K562 (cell line): ENCODE measurements around the gene SRCAP. TPM values are rescaled to one million over a fixed set of nuclear protein-coding genes. Genes with fewer than 3 reads are reported as not detected.
A peak's percentile ranks its signal among the peaks of the same experiment; 100 is the strongest.

Experiments used
- BRD9 ChIP-seq: fragments of 450-650 bp; IDR thresholded peaks from 2 replicates; pipeline ENCODE4 v1.6.1; 2018; ENCODE audit warnings: low read depth; ENCODE audit not compliant: partially characterized antibody
- CBX2 ChIP-seq: fragments of 200-600 bp; sonication (generic); IDR thresholded peaks from one replicate; pipeline ENCODE4 v1.6.1; 2012; ENCODE audit warnings: mild to moderate bottlenecking, low read length, inconsistent platforms; ENCODE audit not compliant: insufficient read depth, poor library complexity, severe bottlenecking
- FOXK1 ChIP-seq: sonication (generic); formaldehyde crosslinking; IDR thresholded peaks from 2 replicates; pipeline ENCODE4 v1.8.0; 2022; ENCODE audit warnings: missing genetic modification reagents, mild to moderate bottlenecking, borderline replicate concordance
- GTF2A2 ChIP-seq: IDR thresholded peaks from 2 replicates; pipeline ENCODE4 v1.6.1; 2016; ENCODE audit warnings: mild to moderate bottlenecking, missing genetic modification characterization, missing compliant biosample characterization
- HDGF ChIP-seq: fragments of 450-650 bp; IDR thresholded peaks from 2 replicates; pipeline ENCODE4 v1.6.1; 2016
- HNRNPUL1 ChIP-seq: fragments of 200-400 bp; formaldehyde crosslinking; IDR thresholded peaks from 2 replicates; pipeline ENCODE4 v1.6.1; 2017; ENCODE audit warnings: low read length
- MYNN ChIP-seq, 2 experiments: sonication (generic); formaldehyde crosslinking in 1 of 2; IDR thresholded peaks; 2 replicates each; pipeline versions ENCODE4 v1.5.0 to v1.6.1; 2016 to 2020; ENCODE audit warnings: antibody characterized with exemption in 1 of 2, missing genetic modification reagents in 1 of 2
- NBN ChIP-seq: fragments of 450-650 bp; IDR thresholded peaks from 2 replicates; pipeline ENCODE4 v1.6.1; 2016; ENCODE audit warnings: low read depth, mild to moderate bottlenecking
- NFATC3 ChIP-seq: fragments of 450-650 bp; IDR thresholded peaks from 2 replicates; pipeline ENCODE4 v1.6.1; 2017; ENCODE audit warnings: mild to moderate bottlenecking
- NFE2L1 ChIP-seq: fragments of 450-650 bp; IDR thresholded peaks from 2 replicates; pipeline ENCODE4 v1.6.1; 2016; ENCODE audit warnings: missing genetic modification characterization, low read depth, mild to moderate bottlenecking, missing compliant biosample characterization, moderate library complexity, borderline replicate concordance
- PKNOX1 ChIP-seq: fragments of 450-650 bp; IDR thresholded peaks from 2 replicates; pipeline ENCODE4 v1.6.1; 2016
- PYGO2 ChIP-seq: fragments of 450-650 bp; IDR thresholded peaks from 2 replicates; pipeline ENCODE4 v1.6.1; 2016; ENCODE audit warnings: mild to moderate bottlenecking, missing genetic modification characterization, moderate library complexity, missing compliant biosample characterization
- RUNX1 ChIP-seq: sonication (generic); IDR thresholded peaks from 2 replicates; pipeline ENCODE4 v1.6.1; 2016; ENCODE audit warnings: antibody characterized with exemption, low read depth
- SAFB ChIP-seq: fragments of 200-400 bp; formaldehyde crosslinking; IDR thresholded peaks from 2 replicates; pipeline ENCODE4 v1.6.1; 2017; ENCODE audit warnings: low read depth, low read length, borderline replicate concordance
- SMARCB1 ChIP-seq: IDR thresholded peaks from 2 replicates; pipeline ENCODE4 v1.6.1; 2011; ENCODE audit warnings: improper control_type of control experiment, low read depth; ENCODE audit not compliant: insufficient read length
- TAF1 ChIP-seq: IDR thresholded peaks from 2 replicates; pipeline ENCODE4 v1.6.1; 2011; ENCODE audit warnings: mild to moderate bottlenecking, low read length, moderate library complexity; ENCODE audit not compliant: insufficient read depth, control insufficient read depth, severe bottlenecking; ENCODE audit errors: extremely low read depth
- USF1 ChIP-seq: sonication (generic); formaldehyde crosslinking; IDR thresholded peaks from 2 replicates; pipeline ENCODE4 v1.9.0; 2022; ENCODE audit warnings: mild to moderate bottlenecking, missing genetic modification reagents
- VEZF1 ChIP-seq: fragments of 200-800 bp; sonication (Bioruptor generic); IDR thresholded peaks from 2 replicates; pipeline ENCODE4 v1.6.1; 2017; ENCODE audit warnings: missing genetic modification characterization, missing compliant biosample characterization
- ZBTB12 ChIP-seq: fragments of 250-450 bp; sonication (Bioruptor Pico); IDR thresholded peaks from 2 replicates; pipeline ENCODE4 v1.4.0; 2020
- ZBTB9 ChIP-seq: fragments of 450-650 bp; formaldehyde crosslinking; IDR thresholded peaks from 2 replicates; pipeline ENCODE4 v1.4.0; 2020; ENCODE audit warnings: mild to moderate bottlenecking, moderate library complexity
- ZNF124 ChIP-seq: sonication (generic); formaldehyde crosslinking; IDR thresholded peaks from 2 replicates; pipeline ENCODE4 v1.8.1; 2022; ENCODE audit warnings: missing genetic modification reagents
- ZNF263 ChIP-seq: sonication (generic); formaldehyde crosslinking; IDR thresholded peaks from 2 replicates; pipeline ENCODE4 v1.8.0; 2022; ENCODE audit warnings: mild to moderate bottlenecking, missing genetic modification reagents, borderline replicate concordance
- ZNF274 ChIP-seq: IDR thresholded peaks from 2 replicates; pipeline ENCODE4 v1.6.1; 2011; ENCODE audit warnings: low read depth, mild to moderate bottlenecking, low read length, moderate library complexity, borderline replicate concordance
- polyA plus RNA-seq, 8 experiments: library from polyadenylated mRNA; depleted of rRNA in 4 of 8; stranded (reverse) in 5 of 8; unstranded in 3 of 8; fragments of >200 nt; fragmentation: Nextera tagmentation in 2 of 8; fragmentation: Illumina TruSeq in 1 of 8; extraction: Ambion mirVana in 2 of 8; extraction: Trizol in 1 of 8; gene quantifications; 2 replicates each; pipeline versions ENCODE4 v1.2.1 to v1.2.3, GENCODE V29; 2011 to 2014; ENCODE audit warnings: inconsistent platforms in 1 of 8, missing spikeins in 1 of 8
- total RNA-seq, 7 experiments: library from RNA; depleted of rRNA in 6 of 7; stranded (reverse); fragments of >200 nt in 6 of 7; fragmentation: Illumina TruSeq in 2 of 7; extraction: Trizol in 2 of 7; gene quantifications; 2 replicates each; pipeline versions ENCODE4 v1.2.1 to v1.2.3, GENCODE V29; 2011 to 2021; ENCODE audit warnings: low replicate concordance in 1 of 7

SRCAP gene
- total and polyA plus RNA-seq, 9 of the 15 experiments (the other 6 are each of a cell fraction or from before 2014, with no cell fraction given), result 0.21 to 62.6 (median 5.8) TPM

GRCh38 chr16:30697264-30698138 lies 1.5 kb upstream of the SRCAP start (continued):
- TF ChIP-seq ZNF274, result no peak
- no peak for TF ChIP-seq BRD9
- TF ChIP-seq ZNF124 (CRISPR knock-in tag), result no peak
- no peak for TF ChIP-seq SAFB
- TF ChIP-seq SMARCB1, result no peak
- TF ChIP-seq ZBTB12, result peak; percentile 67; the same call in 1 of the 2 replicates
- TF ChIP-seq ZBTB9 (CRISPR knock-in tag), result no peak
- TF ChIP-seq VEZF1 (CRISPR knock-in tag), result no peak
- TF ChIP-seq NFATC3, result no peak
- TF ChIP-seq HNRNPUL1, result no peak
- TF ChIP-seq TAF1, result no peak
- TF ChIP-seq CBX2, result no peak
- TF ChIP-seq USF1 (CRISPR knock-in tag), result peak; percentile 45
- TF ChIP-seq NBN, result no peak
- no peak for TF ChIP-seq PKNOX1
- TF ChIP-seq RUNX1, result no peak
- no peak for TF ChIP-seq GTF2A2 (tag)
- TF ChIP-seq FOXK1 (CRISPR knock-in tag), result no peak
- no peak for TF ChIP-seq PYGO2
- no peak for TF ChIP-seq NFE2L1 (tag)
- no peak for TF ChIP-seq ZNF263
- no peak for TF ChIP-seq HDGF
- TF ChIP-seq MYNN (IDR thresholded peaks at IDR 0.05), result no peak
- TF ChIP-seq MYNN (CRISPR knock-in tag; IDR thresholded peaks at IDR 0.05), result no peak
